Transverse colon (tissue), 4 donors: ENCODE measurements around the gene SGSM1. TPM values are rescaled to one million over a fixed set of nuclear protein-coding genes. Genes with fewer than 3 reads are reported as not detected.
A peak's percentile ranks its signal among the peaks of the same experiment; 100 is the strongest.

Source experiments
- DNase-seq: peaks from one replicate; pipeline ENCODE4 v3.0.0-alpha.2; 2019
- H3K27ac ChIP-seq, 4 donors: fragments of 200-600 bp; sonication (generic); 2 replicates each; pipeline ENCODE4 v1.5.1; 2016 to 2018; ENCODE audit warnings: inconsistent platforms in 4 of 4
- H3K27me3 ChIP-seq: fragments of 200-600 bp; sonication (generic); 2 replicates; pipeline ENCODE4 v1.5.1; 2017; ENCODE audit warnings: inconsistent platforms
- H3K36me3 ChIP-seq, 4 donors: fragments of 200-600 bp; sonication (generic); 2 replicates each; pipeline ENCODE4 v1.5.1; 2017 to 2019; ENCODE audit warnings: inconsistent platforms in 4 of 4
- H3K4me1 ChIP-seq, 4 donors: fragments of 200-600 bp; sonication (generic); 2 replicates each; pipeline ENCODE4 v1.5.1; 2017 to 2020; ENCODE audit warnings: inconsistent platforms in 4 of 4
- H3K4me3 ChIP-seq, 4 donors: fragments of 200-600 bp; sonication (generic); 1 replicate in 1 of 4; 2 replicates in 3 of 4; pipeline versions ENCODE4 v1.5.1 to v1.6.1; 2017 to 2019; ENCODE audit warnings: inconsistent platforms in 4 of 4
- H3K9me3 ChIP-seq, 2 donors: fragments of 200-600 bp; sonication (generic); 2 replicates each; pipeline ENCODE4 v1.5.1; 2017 to 2019; ENCODE audit warnings: inconsistent platforms in 2 of 2
- CTCF ChIP-seq, 5 experiments: fragments of 200-600 bp in 3 of 5; fragments of 450-650 bp in 2 of 5; sonication (generic) in 3 of 5; IDR thresholded peaks; 1 replicate in 2 of 5; 2 replicates in 3 of 5; pipeline ENCODE4 v1.5.1; 2016 to 2017; ENCODE audit warnings: antibody characterized with exemption in 5 of 5, inconsistent platforms in 3 of 5, mild to moderate bottlenecking in 2 of 5, moderate library complexity in 1 of 5
- EP300 ChIP-seq: sonication (generic); formaldehyde crosslinking; IDR thresholded peaks from one replicate; pipeline ENCODE4 v1.6.1; 2017; ENCODE audit warnings: antibody characterized with exemption, low read depth
- POLR2A ChIP-seq: fragments of 450-650 bp; IDR thresholded peaks from one replicate; pipeline ENCODE4 v1.6.1; 2016; ENCODE audit warnings: antibody characterized with exemption, mild to moderate bottlenecking, moderate library complexity
- POLR2AphosphoS5 ChIP-seq, 3 donors: sonication (generic); formaldehyde crosslinking; IDR thresholded peaks; one replicate each; pipeline ENCODE4 v1.6.1; 2016; ENCODE audit warnings: antibody characterized with exemption in 3 of 3
- whole genome bisulfite sequencing, 2 donors: methylation state at CpG; one replicate each; pipeline ENCODE4 v1.1.5; 2018; ENCODE audit warnings: low coverage in 1 of 2; 5-methylcytosine and 5-hydroxymethylcytosine counted together
- in situ Hi-C, 4 donors: fragments of 200-750 bp; cut with MboI; loops; one replicate each; pipeline versions ENCODE4 v1.15.0 to v1.15.1; 2017; ENCODE audit warnings: low sequenced_read_pairs in 3 of 4, low pct_ligation_motif_present in 1 of 4, low pct_unique_long_range_greater_than_20kb in 1 of 4
- intact Hi-C: fragments of 100-400 bp; cut with DNase I; formaldehyde crosslinking; loops from one replicate; pipeline ENCODE4 v1.15.1; 2023; ENCODE audit warnings: low total_unique reads
- total RNA-seq, 4 donors: library from RNA; depleted of rRNA; stranded (reverse); fragments of >200 nt; gene quantifications; one replicate each; pipeline ENCODE4 v1.1.0, GENCODE V29; 2016

The SGSM1 gene
- total RNA-seq, 4 donors from 2014 or later, result 2.5 to 6.2 (median 3.7) TPM

GRCh38 chr22:24796860-24797259, 9.2 kb upstream of the SGSM1 start:
- H3K27me3 ChIP-seq, result no peaks in the 10 kb centered on the region
- 56 to 70% methylated on average over 4 of the region's 4 CpGs for WGBS, 2 donors
- peaks cover 0 to under 1% (median 0%) of the 10 kb centered on the region in 4 donors for H3K4me1 ChIP-seq
- TF ChIP-seq POLR2AphosphoS5 (IDR thresholded peaks at IDR 0.05) (no peak), POLR2A (no peak), EP300 (no peak), CTCF (IDR thresholded peaks at IDR 0.05) (no peak)
- no peak for DNase-seq
- intact Hi-C loops, result no loop called here
- H3K9me3 ChIP-seq, result no peaks in the 10 kb centered on the region
- H3K36me3 ChIP-seq, result no peaks in the 10 kb centered on the region
- in situ Hi-C loops, result no loop called here
- no peak overlapping the region for H3K27ac ChIP-seq
- H3K4me3 ChIP-seq, result no peak overlapping the region

GRCh38 chr22:24801901-24802465, 4.0 kb upstream of the SGSM1 start:
- Histone ChIP-seq H3K9me3 (no peaks in the 10 kb centered on the region), H3K27me3 (no peaks in the 10 kb centered on the region), H3K27ac (no peak overlapping the region), H3K4me1 (peaks cover 0 to 23% (median 7%) of the 10 kb centered on the region in 4 donors), H3K4me3 (no peak overlapping the region), H3K36me3 (no peaks in the 10 kb centered on the region)
- WGBS, 2 donors, result 35 to 48% methylated on average over 4 to 6 of the region's 6 CpGs
- in situ Hi-C loops (no loop called here), intact Hi-C loops (loop anchor here (2.0 kb wide), 1 partner anchor 55 kb away; no protein-coding TSS in a partner anchor)
- no peak for TF ChIP-seq POLR2A
- no peak for TF ChIP-seq EP300
- no peak for TF ChIP-seq POLR2AphosphoS5 (IDR thresholded peaks at IDR 0.05)
- no peak for TF ChIP-seq CTCF (IDR thresholded peaks at IDR 0.05)
- DNase-seq, result no peak

- Histone ChIP-seq H3K27me3 (no peaks in the 10 kb centered on the region), H3K4me3 (no peak overlapping the region), H3K27ac (no peak overlapping the region), H3K4me1 (peaks cover 0 to 23% (median 8%) of the 10 kb centered on the region in 4 donors), H3K9me3 (no peaks in the 10 kb centered on the region), H3K36me3 (no peaks in the 10 kb centered on the region)
- 65% methylated on average over 3 of the region's 3 CpGs; no CpG with 5 or more reads in 1 of the 2 donors for WGBS, 2 donors
- intact Hi-C loops (loop anchor here (2.0 kb wide), 1 partner anchor 56 kb away; no protein-coding TSS in a partner anchor), in situ Hi-C loops (no loop called here)
- peak; percentile 81 to 96 (median 96) for TF ChIP-seq CTCF (IDR thresholded peaks at IDR 0.05)
- TF ChIP-seq POLR2A, result no peak
- peak; percentile 71 for DNase-seq
Observed at GRCh38 chr22:24803064-24803542, 2.9 kb upstream of the SGSM1 start.

- DNase-seq, result no peak
- intact Hi-C loops, result no loop called here
Observed at GRCh38 chr22:24806663-24807001, 621 bp downstream of the SGSM1 start.

More at GRCh38 chr22:24806663-24807001, 621 bp downstream of the SGSM1 start:
- Histone ChIP-seq H3K36me3 (no peaks in the 10 kb centered on the region), H3K9me3 (no peaks in the 10 kb centered on the region), H3K4me1 (peaks cover 0 to 29% (median 8%) of the 10 kb centered on the region in 4 donors), H3K27me3 (no peaks in the 10 kb centered on the region), H3K4me3 (peak overlapping the region; percentile 55 to 79 (median 70)), H3K27ac (peak overlapping the region; percentile 67 to 84 (median 70))
- in situ Hi-C loops, result no loop called here
- 32% methylated on average over 11 of the region's 11 CpGs; no CpG with 5 or more reads in 1 of the 2 donors for WGBS, 2 donors
- TF ChIP-seq CTCF (IDR thresholded peaks at IDR 0.05) (no peak), POLR2A (no peak), EP300 (no peak), POLR2AphosphoS5 (IDR thresholded peaks at IDR 0.05) (no peak)
